B cell (primary cell): Measurements from ENCODE around the gene IFT74. TPM values are rescaled to one million over a fixed set of nuclear protein-coding genes. Genes with fewer than 3 reads are reported as not detected.

Experiments
- ATAC-seq: fragments of 200-7000 bp; cut with Tn5 transposase; one replicate; pipeline ENCODE4 v1.10.0; 2021; ENCODE audit warnings: low read depth, mild to moderate bottlenecking, moderate number of reproducible peaks, moderate library complexity
- CTCF ChIA-PET: fragments of 350-600 bp; sonication (Branson Sonifier 250); formaldehyde crosslinking; loops from one replicate; lab custom pipeline; 2021; ENCODE audit warnings: antibody characterized with exemption, inconsistent platforms; lab: Charles Lee
- POLR2A ChIA-PET: fragments of 350-600 bp; sonication (Branson Sonifier 250); formaldehyde crosslinking; loops from one replicate; lab custom pipeline; 2021; ENCODE audit warnings: antibody characterized with exemption; lab: Charles Lee
- DNase-seq: peaks from one replicate; pipeline ENCODE4 v3.0.0; 2013
- H2AFZ ChIP-seq: 2 replicates; pipeline ENCODE4 v1.6.1; 2012; ENCODE audit warnings: mild to moderate bottlenecking, low read depth, low read length; ENCODE audit not compliant: insufficient read depth, poor library complexity, severe bottlenecking
- H3K27ac ChIP-seq, 2 donors: 1 replicate in 1 of 2; 2 replicates in 1 of 2; pipeline ENCODE4 v1.5.1; 2012 to 2013; ENCODE audit warnings: low read length in 2 of 2, mild to moderate bottlenecking in 2 of 2, moderate library complexity in 1 of 2
- H3K27me3 ChIP-seq, 4 experiments: fragments of 200-600 bp in 1 of 4; sonication (generic) in 1 of 4; replicated peaks in 1 of 4; 1 replicate in 2 of 4; 2 replicates in 2 of 4; pipeline versions ENCODE4 v1.6.1 to v1.7.0; 2013 to 2016; ENCODE audit warnings: low read length in 3 of 4, mild to moderate bottlenecking in 2 of 4, mixed read lengths in 1 of 4, moderate library complexity in 1 of 4; ENCODE audit not compliant: insufficient read depth in 4 of 4, control insufficient read depth in 3 of 4; ENCODE audit errors: control extremely low read depth in 1 of 4
- H3K36me3 ChIP-seq, 2 experiments: replicated peaks in 1 of 2; 1 replicate in 1 of 2; 2 replicates in 1 of 2; pipeline versions ENCODE4 v1.6.1 to v1.7.1; 2013; ENCODE audit warnings: low read length in 1 of 2; ENCODE audit not compliant: insufficient read depth in 2 of 2, control insufficient read depth in 1 of 2; ENCODE audit errors: control extremely low read depth in 1 of 2, extremely low read depth in 1 of 2
- H3K4me1 ChIP-seq, 2 donors: fragments of 200-600 bp in 1 of 2; sonication (generic) in 1 of 2; 1 replicate in 1 of 2; 2 replicates in 1 of 2; pipeline versions ENCODE4 v1.5.1 to v1.6.1; 2013 to 2017; ENCODE audit warnings: low read length in 2 of 2; ENCODE audit not compliant: control insufficient read depth in 2 of 2, insufficient read depth in 2 of 2
- H3K4me2 ChIP-seq: replicated peaks from 2 replicates; pipeline ENCODE3; 2012; ENCODE audit warnings: mild to moderate bottlenecking, low read depth, low read length; ENCODE audit not compliant: poor library complexity, severe bottlenecking
- H3K4me3 ChIP-seq, 5 experiments: fragments of 200-600 bp in 1 of 5; sonication (generic) in 1 of 5; 1 replicate in 3 of 5; 2 replicates in 2 of 5; pipeline versions ENCODE4 v1.5.1 to v1.7.0; 2011 to 2016; ENCODE audit warnings: low read length in 4 of 5, mild to moderate bottlenecking in 4 of 5, low read depth in 2 of 5, control low read depth in 1 of 5, moderate library complexity in 1 of 5; ENCODE audit not compliant: insufficient read depth in 1 of 5; ENCODE audit errors: control extremely low read depth in 1 of 5, extremely low read depth in 1 of 5
- H3K79me2 ChIP-seq: fragments of 200-600 bp; sonication (generic); one replicate; pipeline ENCODE4 v1.6.0; 2016; ENCODE audit warnings: low read length; ENCODE audit not compliant: control insufficient read depth, insufficient read depth
- H3K9ac ChIP-seq: fragments of 200-600 bp; sonication (generic); 2 replicates; pipeline ENCODE4 v1.6.1; 2017; ENCODE audit warnings: mild to moderate bottlenecking, low read length, moderate library complexity
- H3K9me3 ChIP-seq, 3 donors: one replicate each; pipeline versions ENCODE4 v1.6.1 to v1.7.1; 2013; ENCODE audit warnings: low read length in 2 of 3; ENCODE audit not compliant: control insufficient read depth in 2 of 3, insufficient read depth in 1 of 3; ENCODE audit errors: control extremely low read depth in 1 of 3
- H4K20me1 ChIP-seq: 2 replicates; pipeline ENCODE4 v1.6.0; 2012; ENCODE audit warnings: mild to moderate bottlenecking, low read length; ENCODE audit not compliant: insufficient read depth, control insufficient read depth, poor library complexity, severe bottlenecking
- H3K27ac Mint-ChIP-seq: one replicate; pipeline ENCODE4 v1.8.0; 2021; ENCODE audit warnings: mixed read lengths
- H3K27me3 Mint-ChIP-seq: one replicate; pipeline ENCODE4 v1.8.0; 2021; ENCODE audit warnings: mixed read lengths
- H3K4me1 Mint-ChIP-seq: one replicate; pipeline ENCODE4 v1.8.0; 2021; ENCODE audit warnings: mixed read lengths
- H3K4me3 Mint-ChIP-seq: one replicate; pipeline ENCODE4 v1.8.0; 2021; ENCODE audit warnings: mixed read lengths
- H3K9me3 Mint-ChIP-seq: one replicate; pipeline ENCODE4 v1.8.0; 2022; ENCODE audit warnings: mixed read lengths; ENCODE audit not compliant: insufficient read depth
- CTCF ChIP-seq: fragments of 200-600 bp; IDR thresholded peaks from one replicate; pipeline ENCODE4 v1.8.0; 2022; ENCODE audit warnings: antibody characterized with exemption, mild to moderate bottlenecking
- EZH2 ChIP-seq: IDR thresholded peaks from 2 replicates; pipeline ENCODE4 v1.6.1; 2012; ENCODE audit warnings: borderline replicate concordance, low read depth, mild to moderate bottlenecking, moderate library complexity, low read length; ENCODE audit not compliant: insufficient read depth, poor library complexity, severe bottlenecking
- WGBS: methylation state at CpG from one replicate; pipeline ENCODE4 v1.1.5; 2013; ENCODE audit warnings: missing lambda C conversion rate; ENCODE audit not compliant: insufficient coverage; 5-methylcytosine and 5-hydroxymethylcytosine counted together
- intact Hi-C: fragments of 100-400 bp; cut with micrococcal nuclease; formaldehyde crosslinking; loops from one replicate; pipeline ENCODE4 v1.10.0; 2022
- polyA plus RNA-seq: library from polyadenylated mRNA; depleted of rRNA; stranded (reverse); fragments of >200 nt; gene quantifications from 2 replicates; pipeline ENCODE4 v1.2.3, GENCODE V29; 2012
- total RNA-seq, 2 donors: library from RNA; stranded (reverse); fragments of 120-200 nt in 1 of 2; gene quantifications; 1 replicate in 1 of 2; 2 replicates in 1 of 2; pipeline versions ENCODE4 v1.2.3 to v1.2.4, GENCODE V29; 2013 to 2022

Gene IFT74
- total and polyA plus RNA-seq, 2 donors (not counting 1 experiment from before 2014, with no cell fraction given) = 2.0 to 22.6 TPM

GRCh38 chr9:26939955-26940711 lies 16.1 kb upstream of the IFT74 start:
- Histone ChIP-seq H3K27ac (peak overlapping the region in 1 of 2 donors; percentile 31), H2AFZ (no peak overlapping the region), H3K36me3 (peaks cover 2 to 4% of the 10 kb centered on the region in 2 experiments), H3K79me2 (peaks cover 94% of the 10 kb centered on the region), H3K4me1 (peaks cover 0 to 5% of the 10 kb centered on the region in 2 donors), H3K9me3 (peaks cover 0 to 10% (median 9%) of the 10 kb centered on the region in 3 donors), H3K27me3 (no peaks in the 10 kb centered on the region), H3K4me2 (no peak overlapping the region), H3K9ac (no peak overlapping the region), H3K4me3 (no peak overlapping the region), H4K20me1 (peaks cover 19% of the 10 kb centered on the region)
- H3K4me3 Mint-ChIP-seq = no peak overlapping the region
- intact Hi-C loops = no loop called here
- peaks cover 7% of the 10 kb centered on the region for H3K9me3 Mint-ChIP-seq
- no peaks in the 10 kb centered on the region for H3K27me3 Mint-ChIP-seq
- ChIA-PET POLR2A (no interaction called here), CTCF (no interaction called here)
- H3K27ac Mint-ChIP-seq = no peak overlapping the region
- ATAC-seq (no peak), DNase-seq (no peak)
- WGBS = no CpG with 5 or more reads among the region's 3 CpGs
- TF ChIP-seq CTCF = no peak
- no peak for TF ChIP-seq EZH2
- peaks cover 43% of the 10 kb centered on the region for H3K4me1 Mint-ChIP-seq

GRCh38 chr9:26940779-26941178 lies 15.4 kb upstream of the IFT74 start:
- Mint-ChIP-seq H3K27me3 (no peaks in the 10 kb centered on the region), H3K9me3 (peaks cover 7% of the 10 kb centered on the region), H3K4me3 (no peak overlapping the region), H3K4me1 (peaks cover 49% of the 10 kb centered on the region), H3K27ac (no peak overlapping the region)
- peaks cover 95% of the 10 kb centered on the region for H3K79me2 ChIP-seq
- H3K9ac ChIP-seq = no peak overlapping the region
- H3K4me1 ChIP-seq = peaks cover 5 to 11% of the 10 kb centered on the region in 2 donors
- intact Hi-C loops = no loop called here
- peaks cover 19% of the 10 kb centered on the region for H4K20me1 ChIP-seq
- peaks cover 2 to 4% of the 10 kb centered on the region in 2 experiments for H3K36me3 ChIP-seq
- H3K27me3 ChIP-seq = no peaks in the 10 kb centered on the region
- DNase-seq (no peak), ATAC-seq (no peak)
- no CpG with 5 or more reads among the region's 1 CpG for WGBS
- H3K4me2 ChIP-seq = no peak overlapping the region
- ChIA-PET POLR2A (no interaction called here), CTCF (interaction anchor here (0.9 kb wide), 1 partner anchor 392 kb away, joined by 3 read pairs; no protein-coding TSS in a partner anchor)
- no peak overlapping the region for H3K4me3 ChIP-seq
- peak overlapping the region in 1 of 2 donors; percentile 31 for H3K27ac ChIP-seq
- peaks cover 0 to 10% (median 9%) of the 10 kb centered on the region in 3 donors for H3K9me3 ChIP-seq
- TF ChIP-seq CTCF (no peak), EZH2 (no peak)
- H2AFZ ChIP-seq = no peak overlapping the region
